ENCODE measurements around the gene MED27.
"Not testable (repeated sequence)": the region's sequence is repeated elsewhere in the genome, so short reads cannot be mapped to it uniquely, and the experiment has no call there.

MED27 gene

GRCh38 chr9:132077881-132078698, 1.6 kb downstream of the MED27 start:
- DNase-seq (ENCODE audit: low read depth) = peak; percentile 32

- no peak for DNase-seq (ENCODE audit: low read depth)
Observed at GRCh38 chr9:132075853-132076252, 3.8 kb downstream of the MED27 start.

GRCh38 chr9:132074736-132075135, 4.9 kb downstream of the MED27 start:
- DNase-seq (ENCODE audit: low read depth) = no peak

- DNase-seq (ENCODE audit: low read depth) = no peak
Observed at GRCh38 chr9:132071847-132072507, 7.7 kb downstream of the MED27 start.

- DNase-seq (ENCODE audit: low read depth) = peak; percentile 49
Observed at GRCh38 chr9:132069046-132069898, 10.4 kb downstream of the MED27 start.

- no peak for DNase-seq (ENCODE audit: low read depth)
Observed at GRCh38 chr9:132068605-132069004, 11.1 kb downstream of the MED27 start.

GRCh38 chr9:132066511-132066910, 13.2 kb downstream of the MED27 start:
- no peak for DNase-seq (ENCODE audit: low read depth)

- no peak for DNase-seq (ENCODE audit: low read depth)
Observed at GRCh38 chr9:132066057-132066456, 13.6 kb downstream of the MED27 start.

GRCh38 chr9:132063281-132063680, 16.4 kb downstream of the MED27 start:
- DNase-seq (ENCODE audit: low read depth) = no peak

- DNase-seq (ENCODE audit: low read depth) = no peak
Observed at GRCh38 chr9:132062806-132063205, 16.9 kb downstream of the MED27 start.

- DNase-seq (ENCODE audit: low read depth) = no peak
Observed at GRCh38 chr9:132061526-132061925, 18.1 kb downstream of the MED27 start.

GRCh38 chr9:132059361-132059760, 20.3 kb downstream of the MED27 start:
- no peak for DNase-seq (ENCODE audit: low read depth)

- not testable (repeated sequence) for DNase-seq (ENCODE audit: low read depth)
Observed at GRCh38 chr9:132058226-132058625, 21.4 kb downstream of the MED27 start.

GRCh38 chr9:132056717-132057560, 22.7 kb downstream of the MED27 start:
- DNase-seq (ENCODE audit: low read depth) = no peak

GRCh38 chr9:132055756-132056155, 23.9 kb downstream of the MED27 start:
- DNase-seq (ENCODE audit: low read depth) = no peak

GRCh38 chr9:132054024-132054423, 25.6 kb downstream of the MED27 start:
- no peak for DNase-seq (ENCODE audit: low read depth)

- DNase-seq (ENCODE audit: low read depth) = no peak
Observed at GRCh38 chr9:132049900-132050299, 29.8 kb downstream of the MED27 start.

- DNase-seq (ENCODE audit: low read depth) = no peak
Observed at GRCh38 chr9:132049323-132049882, 30.3 kb downstream of the MED27 start.

- DNase-seq (ENCODE audit: low read depth) = no peak
Observed at GRCh38 chr9:132048201-132048600, 31.5 kb downstream of the MED27 start.

- no peak for DNase-seq (ENCODE audit: low read depth)
Observed at GRCh38 chr9:132046456-132046855, 33.2 kb downstream of the MED27 start.

GRCh38 chr9:132044176-132044875, 35.3 kb downstream of the MED27 start:
- no peak for DNase-seq (ENCODE audit: low read depth)

Measured in GM04503 (cell line).